ENCODE results near the gene ZNF750. TPM values are rescaled to one million over a fixed set of nuclear protein-coding genes. Genes with fewer than 3 reads are reported as not detected.

ZNF750 gene
- total RNA-seq, 1 donor from 2014 or later, result 0.29 TPM

- DNase-seq (ENCODE audit: extremely low read depth, low read depth, low spot score), result no peak
Observed at GRCh38 chr17:82873521-82873920, 33.7 kb upstream of the ZNF750 start.

GRCh38 chr17:82872591-82873520 is 33.0 kb upstream of the ZNF750 start:
- DNase-seq (ENCODE audit: extremely low read depth, low read depth, low spot score), result no peak

GRCh38 chr17:82871776-82872561 is 32.1 kb upstream of the ZNF750 start:
- no peak for DNase-seq (ENCODE audit: extremely low read depth, low read depth, low spot score)

- DNase-seq (ENCODE audit: extremely low read depth, low read depth, low spot score), result no peak
Observed at GRCh38 chr17:82871056-82871775, 31.4 kb upstream of the ZNF750 start.

- no peak for DNase-seq (ENCODE audit: extremely low read depth, low read depth, low spot score)
Observed at GRCh38 chr17:82870541-82870940, 30.7 kb upstream of the ZNF750 start.

GRCh38 chr17:82870091-82870491 is 30.3 kb upstream of the ZNF750 start:
- no peak for DNase-seq (ENCODE audit: extremely low read depth, low read depth, low spot score)

GRCh38 chr17:82869536-82869935 is 29.7 kb upstream of the ZNF750 start:
- no peak for DNase-seq (ENCODE audit: extremely low read depth, low read depth, low spot score)

GRCh38 chr17:82868715-82869131 is 28.9 kb upstream of the ZNF750 start:
- DNase-seq (ENCODE audit: extremely low read depth, low read depth, low spot score), result no peak

- no peak for DNase-seq (ENCODE audit: extremely low read depth, low read depth, low spot score)
Observed at GRCh38 chr17:82867763-82868325, 28.0 kb upstream of the ZNF750 start.

GRCh38 chr17:82866590-82867191 is 26.9 kb upstream of the ZNF750 start:
- DNase-seq (ENCODE audit: extremely low read depth, low read depth, low spot score), result no peak

- no peak for DNase-seq (ENCODE audit: extremely low read depth, low read depth, low spot score)
Observed at GRCh38 chr17:82865774-82866395, 26.1 kb upstream of the ZNF750 start.

- DNase-seq (ENCODE audit: extremely low read depth, low read depth, low spot score), result no peak
Observed at GRCh38 chr17:82865274-82865673, 25.5 kb upstream of the ZNF750 start.

GRCh38 chr17:82864713-82865248 is 25.0 kb upstream of the ZNF750 start:
- no peak for DNase-seq (ENCODE audit: extremely low read depth, low read depth, low spot score)

- no peak for DNase-seq (ENCODE audit: extremely low read depth, low read depth, low spot score)
Observed at GRCh38 chr17:82863941-82864712, 24.3 kb upstream of the ZNF750 start.

- DNase-seq (ENCODE audit: extremely low read depth, low read depth, low spot score), result no peak
Observed at GRCh38 chr17:82863383-82863940, 23.6 kb upstream of the ZNF750 start.

GRCh38 chr17:82862737-82863382 is 23.0 kb upstream of the ZNF750 start:
- DNase-seq (ENCODE audit: extremely low read depth, low read depth, low spot score), result no peak

- no peak for DNase-seq (ENCODE audit: extremely low read depth, low read depth, low spot score)
Observed at GRCh38 chr17:82862191-82862590, 22.4 kb upstream of the ZNF750 start.

GRCh38 chr17:82861393-82861775 is 21.6 kb upstream of the ZNF750 start:
- no peak for DNase-seq (ENCODE audit: extremely low read depth, low read depth, low spot score)
